ENCODE data around the gene ELF5.

DNA sequence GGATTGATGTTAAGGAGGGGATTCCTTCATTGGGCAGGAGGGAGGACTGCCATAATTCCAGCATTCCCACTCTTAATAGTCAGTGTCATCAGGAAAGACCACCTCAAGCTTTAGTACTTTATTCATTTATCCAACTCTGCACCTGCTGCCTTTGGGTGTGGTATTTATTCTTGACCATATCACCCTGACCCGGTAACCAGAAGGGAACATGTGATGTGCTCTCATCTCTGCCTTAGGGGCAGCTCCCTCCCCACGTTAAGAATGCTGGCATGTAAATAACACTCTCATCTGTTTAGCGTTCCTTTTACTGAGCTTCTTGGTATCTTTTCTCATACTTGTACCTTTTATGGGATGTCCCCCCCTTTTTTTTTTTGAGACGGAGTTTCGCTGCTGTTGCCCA is 67.2 kb downstream of the ELF5 start:
- TF ChIP-seq, protein P1, sequence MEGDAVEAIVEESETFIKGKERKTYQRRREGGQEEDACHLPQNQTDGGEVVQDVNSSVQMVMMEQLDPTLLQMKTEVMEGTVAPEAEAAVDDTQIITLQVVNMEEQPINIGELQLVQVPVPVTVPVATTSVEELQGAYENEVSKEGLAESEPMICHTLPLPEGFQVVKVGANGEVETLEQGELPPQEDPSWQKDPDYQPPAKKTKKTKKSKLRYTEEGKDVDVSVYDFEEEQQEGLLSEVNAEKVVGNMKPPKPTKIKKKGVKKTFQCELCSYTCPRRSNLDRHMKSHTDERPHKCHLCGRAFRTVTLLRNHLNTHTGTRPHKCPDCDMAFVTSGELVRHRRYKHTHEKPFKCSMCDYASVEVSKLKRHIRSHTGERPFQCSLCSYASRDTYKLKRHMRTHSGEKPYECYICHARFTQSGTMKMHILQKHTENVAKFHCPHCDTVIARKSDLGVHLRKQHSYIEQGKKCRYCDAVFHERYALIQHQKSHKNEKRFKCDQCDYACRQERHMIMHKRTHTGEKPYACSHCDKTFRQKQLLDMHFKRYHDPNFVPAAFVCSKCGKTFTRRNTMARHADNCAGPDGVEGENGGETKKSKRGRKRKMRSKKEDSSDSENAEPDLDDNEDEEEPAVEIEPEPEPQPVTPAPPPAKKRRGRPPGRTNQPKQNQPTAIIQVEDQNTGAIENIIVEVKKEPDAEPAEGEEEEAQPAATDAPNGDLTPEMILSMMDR (conservative IDR thresholded peaks at IDR 0.05), result no peak
- TF ChIP-seq EZH2 (IDR thresholded peaks at IDR 0.05; ENCODE audit: low read depth), result no peak

All from PC-9 (cell line).